KMS-11 (cell line): ENCODE data around the gene LTBP2.

Experiments
- H2AFZ ChIP-seq: fragments of 200-600 bp; sonication (generic); 2 replicates; pipeline ENCODE4 v1.6.1; 2016; ENCODE audit warnings: antibody characterized with exemption, mixed run types, low read depth
- H3K27ac ChIP-seq: fragments of 200-600 bp; sonication (generic); 2 replicates; pipeline ENCODE4 v1.6.1; 2016; ENCODE audit warnings: mild to moderate bottlenecking, mixed run types
- H3K27me3 ChIP-seq: fragments of 200-600 bp; sonication (generic); 2 replicates; pipeline ENCODE4 v1.6.1; 2017; ENCODE audit warnings: mild to moderate bottlenecking, low read depth, mixed run types, moderate library complexity; ENCODE audit not compliant: insufficient read depth
- H3K36me3 ChIP-seq: fragments of 200-600 bp; sonication (generic); 2 replicates; pipeline ENCODE4 v1.6.1; 2017; ENCODE audit warnings: mild to moderate bottlenecking, mixed run types; ENCODE audit not compliant: insufficient read depth
- H3K4me1 ChIP-seq: fragments of 200-600 bp; sonication (generic); 2 replicates; pipeline ENCODE4 v1.6.1; 2016; ENCODE audit warnings: mild to moderate bottlenecking, low read depth, mixed run types; ENCODE audit not compliant: poor library complexity, severe bottlenecking
- H3K4me2 ChIP-seq: fragments of 200-600 bp; sonication (generic); 2 replicates; pipeline ENCODE4 v1.7.0; 2016; ENCODE audit warnings: mild to moderate bottlenecking, mixed run types
- H3K4me3 ChIP-seq: fragments of 200-600 bp; sonication (generic); IDR thresholded peaks from 2 replicates; pipeline ENCODE4 v1.6.1; 2017; ENCODE audit warnings: low read depth, low read length, mixed read lengths; ENCODE audit not compliant: insufficient read depth
- H3K79me2 ChIP-seq: fragments of 200-600 bp; sonication (generic); 2 replicates; pipeline ENCODE4 v1.6.1; 2016; ENCODE audit warnings: low read depth, mixed run types; ENCODE audit not compliant: insufficient read depth
- H3K9ac ChIP-seq: fragments of 200-600 bp; sonication (generic); 2 replicates; pipeline ENCODE4 v1.6.1; 2016; ENCODE audit warnings: mild to moderate bottlenecking, mixed run types
- H4K20me1 ChIP-seq: fragments of 200-600 bp; sonication (generic); 2 replicates; pipeline ENCODE4 v1.6.1; 2016; ENCODE audit warnings: mild to moderate bottlenecking, mixed run types; ENCODE audit not compliant: insufficient read depth
- TF ChIP-seq, protein P1 (sequence below): fragments of 200-600 bp; sonication (generic); conservative IDR thresholded peaks from 2 replicates; pipeline ENCODE4 v1.6.1; 2017; ENCODE audit warnings: low read depth, mild to moderate bottlenecking, antibody characterized with exemption, low read length, moderate library complexity, mixed read lengths

LTBP2 gene

GRCh38 chr14:74505831-74506230 is 106.2 kb downstream of the LTBP2 start:
- Histone ChIP-seq H3K9ac (no peak overlapping the region), H3K4me2 (no peak overlapping the region), H3K36me3 (no peaks in the 10 kb centered on the region), H3K27ac (no peak overlapping the region), H2AFZ (no peak overlapping the region), H3K4me1 (no peaks in the 10 kb centered on the region), H3K27me3 (peaks cover 10% of the 10 kb centered on the region; the same call in 1 of the 2 replicates), H3K4me3 (no peak overlapping the region), H4K20me1 (no peaks in the 10 kb centered on the region), H3K79me2 (no peaks in the 10 kb centered on the region)
- TF ChIP-seq, protein P1, sequence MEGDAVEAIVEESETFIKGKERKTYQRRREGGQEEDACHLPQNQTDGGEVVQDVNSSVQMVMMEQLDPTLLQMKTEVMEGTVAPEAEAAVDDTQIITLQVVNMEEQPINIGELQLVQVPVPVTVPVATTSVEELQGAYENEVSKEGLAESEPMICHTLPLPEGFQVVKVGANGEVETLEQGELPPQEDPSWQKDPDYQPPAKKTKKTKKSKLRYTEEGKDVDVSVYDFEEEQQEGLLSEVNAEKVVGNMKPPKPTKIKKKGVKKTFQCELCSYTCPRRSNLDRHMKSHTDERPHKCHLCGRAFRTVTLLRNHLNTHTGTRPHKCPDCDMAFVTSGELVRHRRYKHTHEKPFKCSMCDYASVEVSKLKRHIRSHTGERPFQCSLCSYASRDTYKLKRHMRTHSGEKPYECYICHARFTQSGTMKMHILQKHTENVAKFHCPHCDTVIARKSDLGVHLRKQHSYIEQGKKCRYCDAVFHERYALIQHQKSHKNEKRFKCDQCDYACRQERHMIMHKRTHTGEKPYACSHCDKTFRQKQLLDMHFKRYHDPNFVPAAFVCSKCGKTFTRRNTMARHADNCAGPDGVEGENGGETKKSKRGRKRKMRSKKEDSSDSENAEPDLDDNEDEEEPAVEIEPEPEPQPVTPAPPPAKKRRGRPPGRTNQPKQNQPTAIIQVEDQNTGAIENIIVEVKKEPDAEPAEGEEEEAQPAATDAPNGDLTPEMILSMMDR, result no peak

GRCh38 chr14:74504874-74505720 is 106.9 kb downstream of the LTBP2 start:
- Histone ChIP-seq H3K27me3 (peaks cover 5% of the 10 kb centered on the region; the same call in 1 of the 2 replicates), H2AFZ (no peak overlapping the region), H3K79me2 (no peaks in the 10 kb centered on the region), H4K20me1 (no peaks in the 10 kb centered on the region), H3K4me3 (no peak overlapping the region), H3K4me2 (no peak overlapping the region), H3K36me3 (no peaks in the 10 kb centered on the region), H3K27ac (no peak overlapping the region), H3K9ac (no peak overlapping the region), H3K4me1 (no peaks in the 10 kb centered on the region)
- TF ChIP-seq, protein P1, result no peak

- no peaks in the 10 kb centered on the region for H3K79me2 ChIP-seq
- no peak overlapping the region for H3K4me2 ChIP-seq
- H3K36me3 ChIP-seq, result no peaks in the 10 kb centered on the region
- no peak overlapping the region for H3K9ac ChIP-seq
- no peak overlapping the region for H3K4me3 ChIP-seq
- no peaks in the 10 kb centered on the region for H3K4me1 ChIP-seq
- H2AFZ ChIP-seq, result no peak overlapping the region
- no peaks in the 10 kb centered on the region for H4K20me1 ChIP-seq
- no peaks in the 10 kb centered on the region; the same call in 1 of the 2 replicates for H3K27me3 ChIP-seq
- TF ChIP-seq, protein P1, result no peak
- no peak overlapping the region for H3K27ac ChIP-seq
These were observed 107.6 kb downstream of the LTBP2 start for GRCh38 chr14:74504412-74504811.

DNA sequence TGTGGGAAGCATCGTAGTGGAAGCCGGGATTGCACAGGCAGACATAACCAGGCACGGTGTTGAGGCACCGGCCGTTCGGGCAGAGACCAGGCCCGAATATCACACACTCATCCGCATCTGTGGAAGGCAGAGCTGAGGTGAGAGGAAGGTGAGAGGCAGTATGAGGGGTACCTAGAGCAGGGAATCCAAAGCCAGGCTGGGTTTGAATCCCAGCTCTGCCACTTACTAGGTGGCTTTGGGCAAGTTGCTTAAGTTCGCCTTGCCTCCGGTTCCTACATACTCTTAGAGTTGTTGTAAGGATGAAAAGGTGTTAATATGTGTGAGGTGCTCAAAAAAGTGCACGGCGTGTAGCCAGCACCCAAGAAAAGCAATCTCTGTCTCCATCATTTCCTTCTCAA is 108.1 kb downstream of the LTBP2 start:
- no peak overlapping the region for H3K27ac ChIP-seq
- no peaks in the 10 kb centered on the region for H3K36me3 ChIP-seq
- no peak overlapping the region for H3K4me2 ChIP-seq
- TF ChIP-seq, protein P1, result no peak
- H2AFZ ChIP-seq, result no peak overlapping the region
- no peak overlapping the region for H3K9ac ChIP-seq
- no peaks in the 10 kb centered on the region for H3K79me2 ChIP-seq
- H4K20me1 ChIP-seq, result no peaks in the 10 kb centered on the region
- H3K4me1 ChIP-seq, result no peaks in the 10 kb centered on the region
- H3K27me3 ChIP-seq, result no peaks in the 10 kb centered on the region
- H3K4me3 ChIP-seq, result no peak overlapping the region
